Endodermal cell (in vitro differentiated cells): Measurements from ENCODE around the gene ADGRL3. TPM values are rescaled to one million over a fixed set of nuclear protein-coding genes. Genes with fewer than 3 reads are reported as not detected.

Source experiments
- DNase-seq: peaks from one replicate; pipeline ENCODE4 v3.0.0-alpha.2; 2017
- H3K27ac ChIP-seq: 2 replicates; pipeline ENCODE4 v1.5.1; 2013; ENCODE audit warnings: mild to moderate bottlenecking, low read depth, low read length, moderate library complexity
- H3K27me3 ChIP-seq: 2 replicates; pipeline ENCODE4 v1.6.1; 2013; ENCODE audit warnings: mild to moderate bottlenecking, low read length, moderate library complexity; ENCODE audit not compliant: insufficient read depth, control insufficient read depth, poor library complexity, severe bottlenecking
- H3K36me3 ChIP-seq: 2 replicates; pipeline ENCODE4 v1.7.0; 2013; ENCODE audit warnings: mild to moderate bottlenecking, low read length, moderate library complexity; ENCODE audit not compliant: control insufficient read depth, insufficient read depth
- H3K4me1 ChIP-seq: one replicate; pipeline ENCODE4 v1.7.0; 2013; ENCODE audit warnings: low read length; ENCODE audit not compliant: control insufficient read depth, insufficient read depth
- H3K4me3 ChIP-seq: 2 replicates; pipeline ENCODE4 v1.5.1; 2013; ENCODE audit warnings: mild to moderate bottlenecking, low read length, moderate library complexity
- H3K9ac ChIP-seq: 2 replicates; pipeline ENCODE4 v1.6.1; 2013; ENCODE audit warnings: mild to moderate bottlenecking, low read length, moderate library complexity; ENCODE audit not compliant: poor library complexity, severe bottlenecking; ENCODE audit errors: extremely low read depth
- H3K9me3 ChIP-seq: 2 replicates; pipeline ENCODE4 v1.6.1; 2013; ENCODE audit warnings: mild to moderate bottlenecking, low read length, moderate library complexity; ENCODE audit not compliant: control insufficient read depth
- H3K27ac Mint-ChIP-seq: 2 replicates; pipeline ENCODE4 v1.8.0; 2020; ENCODE audit warnings: mixed read lengths
- H3K27me3 Mint-ChIP-seq: 2 replicates; pipeline ENCODE4 v1.8.0; 2021; ENCODE audit warnings: mild to moderate bottlenecking, mixed read lengths; ENCODE audit not compliant: insufficient read depth
- H3K36me3 Mint-ChIP-seq: 2 replicates; pipeline ENCODE4 v1.8.0; 2020; ENCODE audit warnings: low read depth, mixed read lengths
- H3K4me1 Mint-ChIP-seq: 2 replicates; pipeline ENCODE4 v1.8.0; 2020; ENCODE audit warnings: mixed read lengths
- H3K4me3 Mint-ChIP-seq: 2 replicates; pipeline ENCODE4 v1.8.0; 2020; ENCODE audit warnings: mild to moderate bottlenecking, moderate library complexity, mixed read lengths
- H3K9me3 Mint-ChIP-seq: 2 replicates; pipeline ENCODE4 v1.8.0; 2020; ENCODE audit warnings: mild to moderate bottlenecking, mixed read lengths
- CTCF ChIP-seq: fragments of 200-600 bp; sonication (generic); conservative IDR thresholded peaks from 2 replicates; pipeline ENCODE4 v1.5.0; 2021; ENCODE audit warnings: antibody characterized with exemption, mild to moderate bottlenecking
- WGBS, 2 experiments: methylation state at CpG; one replicate each; pipeline versions ENCODE4 v1.1.5 to v1.1.7; 2013; ENCODE audit warnings: missing lambda C conversion rate in 2 of 2, mixed read lengths in 1 of 2; ENCODE audit not compliant: insufficient coverage in 1 of 2, insufficient read length in 1 of 2; 5-methylcytosine and 5-hydroxymethylcytosine counted together
- total RNA-seq, 2 donors: library from RNA; stranded (reverse); fragmentation: NEBNext Ultra II Directional in 1 of 2; extraction: Animal tissue kit (Norgen Biotek cat#: 25700) in 1 of 2; gene quantifications; 2 replicates in 1 of 2; 3 replicates in 1 of 2; pipeline ENCODE4 v1.2.1, GENCODE V29; 2021

ADGRL3 gene
- total RNA-seq, 2 donors from 2014 or later, result 9.9 to 10.3 TPM

GRCh38 chr4:62118558-62118957 is 918.4 kb downstream of the ADGRL3 start:
- H3K4me3 Mint-ChIP-seq, result no peak overlapping the region
- Histone ChIP-seq H3K9ac (no peak overlapping the region), H3K27ac (no peak overlapping the region), H3K9me3 (no peaks in the 10 kb centered on the region), H3K27me3 (no peaks in the 10 kb centered on the region), H3K4me3 (no peak overlapping the region), H3K36me3 (no peaks in the 10 kb centered on the region), H3K4me1 (no peaks in the 10 kb centered on the region)
- TF ChIP-seq CTCF, result no peak
- no peaks in the 10 kb centered on the region for H3K9me3 Mint-ChIP-seq
- DNase-seq, result no peak
- no peaks in the 10 kb centered on the region for H3K36me3 Mint-ChIP-seq
- 95% methylated on average over 2 of the region's 2 CpGs; no CpG with 5 or more reads in 1 of the 2 experiments for WGBS, 2 experiments
- peaks cover 2% of the 10 kb centered on the region for H3K4me1 Mint-ChIP-seq
- H3K27me3 Mint-ChIP-seq, result no peaks in the 10 kb centered on the region
- H3K27ac Mint-ChIP-seq, result no peak overlapping the region

- H3K4me3 Mint-ChIP-seq, result no peak overlapping the region
- H3K27ac Mint-ChIP-seq, result no peak overlapping the region
- H3K4me3 ChIP-seq, result no peak overlapping the region
These were observed 919.1 kb downstream of the ADGRL3 start for GRCh38 chr4:62119195-62119594.

GRCh38 chr4:62126064-62126732 is 926.1 kb downstream of the ADGRL3 start:
- no peaks in the 10 kb centered on the region for H3K4me1 ChIP-seq
- Mint-ChIP-seq H3K27ac (no peak overlapping the region), H3K4me3 (no peak overlapping the region), H3K9me3 (no peaks in the 10 kb centered on the region), H3K27me3 (no peaks in the 10 kb centered on the region), H3K4me1 (peaks cover 4% of the 10 kb centered on the region), H3K36me3 (no peaks in the 10 kb centered on the region)
- no peak for DNase-seq
- H3K9me3 ChIP-seq, result no peaks in the 10 kb centered on the region
- peak overlapping the region; percentile 4 for H3K27ac ChIP-seq
- H3K9ac ChIP-seq, result no peak overlapping the region
- no peaks in the 10 kb centered on the region for H3K27me3 ChIP-seq
- TF ChIP-seq CTCF, result no peak
- no peaks in the 10 kb centered on the region for H3K36me3 ChIP-seq
- H3K4me3 ChIP-seq, result no peak overlapping the region

More at GRCh38 chr4:62119195-62119594, 919.1 kb downstream of the ADGRL3 start:
- Histone ChIP-seq H3K9ac (no peak overlapping the region), H3K36me3 (no peaks in the 10 kb centered on the region), H3K27ac (no peak overlapping the region), H3K27me3 (no peaks in the 10 kb centered on the region), H3K4me1 (no peaks in the 10 kb centered on the region), H3K9me3 (no peaks in the 10 kb centered on the region)
- Mint-ChIP-seq H3K27me3 (no peaks in the 10 kb centered on the region), H3K36me3 (no peaks in the 10 kb centered on the region), H3K9me3 (no peaks in the 10 kb centered on the region), H3K4me1 (peaks cover 2% of the 10 kb centered on the region)
- no peak for DNase-seq
- no peak for TF ChIP-seq CTCF
